ENCODE results near the gene ZNF277. TPM values are rescaled to one million over a fixed set of nuclear protein-coding genes. Genes with fewer than 3 reads are reported as not detected.

The ZNF277 gene
- total RNA-seq, 1 experiment from 2014 or later, result 12.8 TPM

DNA sequence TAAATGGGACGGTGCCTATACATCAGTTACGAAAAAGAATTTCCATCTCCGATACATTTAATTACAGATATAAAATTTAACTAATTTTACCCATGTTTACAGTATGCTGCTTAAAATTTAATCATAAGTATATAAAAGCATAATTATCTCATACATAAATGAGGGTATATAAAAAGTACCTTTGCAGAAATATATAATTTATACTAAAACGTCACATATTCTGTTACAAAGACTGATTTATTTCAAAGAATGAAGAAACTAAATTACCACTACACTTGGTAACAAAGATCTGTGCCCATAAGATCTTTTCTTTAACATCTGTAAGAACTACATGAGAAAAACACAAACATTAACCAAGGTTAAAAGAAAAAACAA is 3.1 kb upstream of the ZNF277 start:
- Histone ChIP-seq H3K4me3 (ENCODE audit: low read depth in 2 of 2, low read length in 2 of 2) (peak overlapping the region in 1 of 2 experiments; percentile 95; a peak in 1 of 4 replicates), H3K36me3 (ENCODE audit: control insufficient read depth, insufficient read depth, low read length) (no peaks in the 10 kb centered on the region; the same call in 1 of the 2 replicates), H3K9me3 (ENCODE audit: control insufficient read depth, insufficient read depth, low read depth, low read length) (no peaks in the 10 kb centered on the region), H3K4me1 (ENCODE audit: control insufficient read depth, insufficient read depth, low read length) (peaks cover 13% of the 10 kb centered on the region), H3K27ac (ENCODE audit: low read length) (no peak overlapping the region), H3K27me3 (ENCODE audit: control insufficient read depth, insufficient read depth, low read length) (no peaks in the 10 kb centered on the region)
- no peak for DNase-seq (ENCODE audit: low read depth, low spot score)
- TF ChIP-seq TCF7L2 (IDR thresholded peaks at IDR 0.05; ENCODE audit: low read depth, low read length) (no peak), SIN3A (IDR thresholded peaks at IDR 0.05; ENCODE audit: borderline replicate concordance, insufficient read depth, low read depth, low read length) (no peak), POLR2AphosphoS5 (IDR thresholded peaks at IDR 0.05; ENCODE audit: low read depth, low read length) (no peak)
- TF ChIP-seq, protein P1, sequence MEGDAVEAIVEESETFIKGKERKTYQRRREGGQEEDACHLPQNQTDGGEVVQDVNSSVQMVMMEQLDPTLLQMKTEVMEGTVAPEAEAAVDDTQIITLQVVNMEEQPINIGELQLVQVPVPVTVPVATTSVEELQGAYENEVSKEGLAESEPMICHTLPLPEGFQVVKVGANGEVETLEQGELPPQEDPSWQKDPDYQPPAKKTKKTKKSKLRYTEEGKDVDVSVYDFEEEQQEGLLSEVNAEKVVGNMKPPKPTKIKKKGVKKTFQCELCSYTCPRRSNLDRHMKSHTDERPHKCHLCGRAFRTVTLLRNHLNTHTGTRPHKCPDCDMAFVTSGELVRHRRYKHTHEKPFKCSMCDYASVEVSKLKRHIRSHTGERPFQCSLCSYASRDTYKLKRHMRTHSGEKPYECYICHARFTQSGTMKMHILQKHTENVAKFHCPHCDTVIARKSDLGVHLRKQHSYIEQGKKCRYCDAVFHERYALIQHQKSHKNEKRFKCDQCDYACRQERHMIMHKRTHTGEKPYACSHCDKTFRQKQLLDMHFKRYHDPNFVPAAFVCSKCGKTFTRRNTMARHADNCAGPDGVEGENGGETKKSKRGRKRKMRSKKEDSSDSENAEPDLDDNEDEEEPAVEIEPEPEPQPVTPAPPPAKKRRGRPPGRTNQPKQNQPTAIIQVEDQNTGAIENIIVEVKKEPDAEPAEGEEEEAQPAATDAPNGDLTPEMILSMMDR (IDR thresholded peaks at IDR 0.05), result no peak
- TF ChIP-seq, protein P2, sequence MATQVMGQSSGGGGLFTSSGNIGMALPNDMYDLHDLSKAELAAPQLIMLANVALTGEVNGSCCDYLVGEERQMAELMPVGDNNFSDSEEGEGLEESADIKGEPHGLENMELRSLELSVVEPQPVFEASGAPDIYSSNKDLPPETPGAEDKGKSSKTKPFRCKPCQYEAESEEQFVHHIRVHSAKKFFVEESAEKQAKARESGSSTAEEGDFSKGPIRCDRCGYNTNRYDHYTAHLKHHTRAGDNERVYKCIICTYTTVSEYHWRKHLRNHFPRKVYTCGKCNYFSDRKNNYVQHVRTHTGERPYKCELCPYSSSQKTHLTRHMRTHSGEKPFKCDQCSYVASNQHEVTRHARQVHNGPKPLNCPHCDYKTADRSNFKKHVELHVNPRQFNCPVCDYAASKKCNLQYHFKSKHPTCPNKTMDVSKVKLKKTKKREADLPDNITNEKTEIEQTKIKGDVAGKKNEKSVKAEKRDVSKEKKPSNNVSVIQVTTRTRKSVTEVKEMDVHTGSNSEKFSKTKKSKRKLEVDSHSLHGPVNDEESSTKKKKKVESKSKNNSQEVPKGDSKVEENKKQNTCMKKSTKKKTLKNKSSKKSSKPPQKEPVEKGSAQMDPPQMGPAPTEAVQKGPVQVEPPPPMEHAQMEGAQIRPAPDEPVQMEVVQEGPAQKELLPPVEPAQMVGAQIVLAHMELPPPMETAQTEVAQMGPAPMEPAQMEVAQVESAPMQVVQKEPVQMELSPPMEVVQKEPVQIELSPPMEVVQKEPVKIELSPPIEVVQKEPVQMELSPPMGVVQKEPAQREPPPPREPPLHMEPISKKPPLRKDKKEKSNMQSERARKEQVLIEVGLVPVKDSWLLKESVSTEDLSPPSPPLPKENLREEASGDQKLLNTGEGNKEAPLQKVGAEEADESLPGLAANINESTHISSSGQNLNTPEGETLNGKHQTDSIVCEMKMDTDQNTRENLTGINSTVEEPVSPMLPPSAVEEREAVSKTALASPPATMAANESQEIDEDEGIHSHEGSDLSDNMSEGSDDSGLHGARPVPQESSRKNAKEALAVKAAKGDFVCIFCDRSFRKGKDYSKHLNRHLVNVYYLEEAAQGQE (IDR thresholded peaks at IDR 0.05; ENCODE audit: insufficient read depth in 1 of 2, low read depth in 2 of 2, low read length in 1 of 2), result no peak
- in situ Hi-C loops (cut with HindIII; ENCODE audit: low pct_unique_long_range_greater_than_20kb, low sequenced_read_pairs), result no loop called here
- BruUV-seq (replicated peaks), result TSS peak; percentile 47
- CTCF ChIA-PET, result no interaction called here
- intact Hi-C loops (cut with micrococcal nuclease; ENCODE audit: unreplicated experiment), result loop anchor here (10.0 kb wide), 1 partner anchor 181 kb away; no protein-coding TSS in a partner anchor
- ATAC-seq, result no peak
- POLR2A ChIA-PET, result interaction anchor here (0.5 kb wide), 1 partner anchor 198 kb away, joined by 3 read pairs; no protein-coding TSS in a partner anchor

DNA sequence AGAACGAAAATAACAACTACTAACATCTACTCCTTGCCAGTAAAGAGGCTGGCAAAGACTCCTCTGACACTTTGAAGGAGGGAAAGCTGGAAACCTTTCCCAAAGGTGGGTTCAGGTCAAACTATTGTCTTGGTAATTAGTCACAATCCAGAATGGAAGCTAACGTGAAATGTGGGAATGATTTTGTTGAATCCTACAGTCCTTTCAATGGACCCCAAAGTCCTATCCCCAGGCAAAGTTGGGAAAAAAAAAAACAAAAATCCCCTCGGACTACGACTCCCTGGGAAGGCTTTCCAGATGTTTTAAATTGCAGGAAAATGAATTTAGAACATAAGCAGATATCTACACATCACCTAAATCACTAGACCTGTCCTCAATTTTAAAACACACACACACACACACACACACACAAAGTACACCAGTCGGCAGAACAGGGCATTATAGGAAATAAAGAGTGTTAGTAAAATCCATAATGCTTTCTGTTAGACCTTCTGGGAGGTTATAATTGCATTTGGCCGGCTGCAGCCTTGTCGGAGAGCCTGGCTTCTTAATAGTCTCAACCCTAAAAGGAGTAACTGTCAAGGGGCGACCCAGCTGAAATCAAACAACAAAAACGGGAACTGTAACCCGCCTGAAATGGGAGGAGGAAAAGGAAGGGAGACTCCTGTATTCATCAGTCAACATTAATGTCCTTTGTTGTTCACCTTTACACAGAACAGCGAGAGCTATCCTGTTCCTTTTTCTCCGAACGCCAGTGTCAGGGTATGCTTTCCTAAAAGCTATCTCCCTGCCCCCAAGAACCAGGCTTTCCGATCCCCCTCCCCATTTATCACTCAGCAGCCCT is 1.8 kb upstream of the ZNF277 start:
- H3K9me3 ChIP-seq (ENCODE audit: control insufficient read depth, insufficient read depth, low read depth, low read length), result no peaks in the 10 kb centered on the region
- no peaks in the 10 kb centered on the region for H3K27me3 ChIP-seq (ENCODE audit: control insufficient read depth, insufficient read depth, low read length)
- ChIA-PET CTCF (interaction anchor here (0.7 kb wide), 1 partner anchor 445 kb away, joined by 3 read pairs; no protein-coding TSS in a partner anchor), POLR2A (interaction anchor here (0.8 kb wide), 1 partner anchor 45 kb away, joined by 5 read pairs; no protein-coding TSS in a partner anchor)
- DNase-seq (ENCODE audit: low read depth, low spot score) (no peak), ATAC-seq (no peak)
- in situ Hi-C loops (cut with HindIII; ENCODE audit: low pct_unique_long_range_greater_than_20kb, low sequenced_read_pairs), result no loop called here
- H3K27ac ChIP-seq (ENCODE audit: low read length), result peak overlapping the region; percentile 65
- TF ChIP-seq POLR2AphosphoS5 (IDR thresholded peaks at IDR 0.05; ENCODE audit: low read depth, low read length) (no peak), TCF7L2 (IDR thresholded peaks at IDR 0.05; ENCODE audit: low read depth, low read length) (no peak), SIN3A (IDR thresholded peaks at IDR 0.05; ENCODE audit: borderline replicate concordance, insufficient read depth, low read depth, low read length) (no peak)
- TF ChIP-seq, protein P2 (IDR thresholded peaks at IDR 0.05; ENCODE audit: insufficient read depth in 1 of 2, low read depth in 2 of 2, low read length in 1 of 2), result no peak
- TF ChIP-seq, protein P1 (IDR thresholded peaks at IDR 0.05), result no peak
- peak overlapping the region; percentile 76 to 95 for H3K4me3 ChIP-seq (ENCODE audit: low read depth in 2 of 2, low read length in 2 of 2)
- intact Hi-C loops (cut with micrococcal nuclease; ENCODE audit: unreplicated experiment), result loop anchor here (10.0 kb wide), 1 partner anchor 180 kb away; no protein-coding TSS in a partner anchor
- peaks cover 8% of the 10 kb centered on the region for H3K4me1 ChIP-seq (ENCODE audit: control insufficient read depth, insufficient read depth, low read length)
- no TSS peak for BruUV-seq (replicated peaks)
- no peaks in the 10 kb centered on the region; the same call in 1 of the 2 replicates for H3K36me3 ChIP-seq (ENCODE audit: control insufficient read depth, insufficient read depth, low read length)
